Endothelial cell of umbilical vein (primary cell): Measurements from ENCODE around the gene PLEKHG5. TPM values are rescaled to one million over a fixed set of nuclear protein-coding genes. Genes with fewer than 3 reads are reported as not detected.

Experiments
- BruUV-seq: library from RNA; stranded (reverse); fragments of 400-500 nt; replicated peaks from 2 replicates; lab custom pipeline; 2021; lab: Mats Ljungman, UMichigan
- CTCF ChIA-PET: fragments of 300-600, 350-600 bp; sonication (Branson Sonifier 250); formaldehyde crosslinking; loops from one replicate; lab custom pipeline; 2021; ENCODE audit warnings: antibody characterized with exemption, inconsistent platforms; lab: Charles Lee
- POLR2A ChIA-PET: fragments of 300-600, 350-600 bp; sonication (Branson Sonifier 250); formaldehyde crosslinking; loops from one replicate; lab custom pipeline; 2021; ENCODE audit warnings: antibody characterized with exemption, inconsistent platforms; lab: Charles Lee
- DNase-seq: peaks from one replicate; pipeline ENCODE4 v3.0.0-alpha.2; 2011; ENCODE audit warnings: low read depth, low spot score
- FAIRE-seq: peaks from 2 replicates; lab custom pipeline; 2011; peaks lifted over from hg19 to GRCh38; lab: Jason Lieb, UNC
- H2AFZ ChIP-seq: 2 replicates; pipeline ENCODE4 v1.6.0; 2012; ENCODE audit warnings: low read depth, low read length, control low read depth, inconsistent platforms
- H3K27ac ChIP-seq: 2 replicates; pipeline ENCODE4 v1.5.1; 2011; ENCODE audit warnings: low read depth, mild to moderate bottlenecking, control low read depth, low read length, moderate library complexity; ENCODE audit not compliant: insufficient read depth
- H3K27me3 ChIP-seq, 2 experiments: 2 replicates each; pipeline versions ENCODE4 v1.6.0 to v1.6.1; 2011; ENCODE audit warnings: low read length in 2 of 2, mixed read lengths in 1 of 2; ENCODE audit not compliant: control insufficient read depth in 2 of 2, insufficient read depth in 2 of 2
- H3K36me3 ChIP-seq, 2 experiments: 2 replicates in 1 of 2; 3 replicates in 1 of 2; pipeline ENCODE4 v1.5.1; 2011; ENCODE audit warnings: low read length in 2 of 2, mild to moderate bottlenecking in 1 of 2, moderate library complexity in 1 of 2; ENCODE audit not compliant: control insufficient read depth in 2 of 2, insufficient read depth in 2 of 2; ENCODE audit errors: extremely low read depth in 1 of 2
- H3K4me1 ChIP-seq: 3 replicates; pipeline ENCODE4 v1.5.1; 2011; ENCODE audit warnings: mild to moderate bottlenecking, low read length; ENCODE audit not compliant: control insufficient read depth, insufficient read depth; ENCODE audit errors: extremely low read depth
- H3K4me2 ChIP-seq: 2 replicates; pipeline ENCODE4 v1.6.1; 2011; ENCODE audit warnings: low read length, control low read depth, mixed read lengths; ENCODE audit not compliant: insufficient read depth
- H3K4me3 ChIP-seq, 3 experiments: fragments of 200-600 bp in 1 of 3; sonication (generic), shearing (Covaris generic) in 1 of 3; replicated peaks in 1 of 3; 2 replicates each; pipeline ENCODE4 v1.5.1; 2011 to 2016; ENCODE audit warnings: control low read depth in 3 of 3, low read length in 3 of 3, mild to moderate bottlenecking in 2 of 3, inconsistent platforms in 1 of 3, low read depth in 1 of 3, moderate library complexity in 1 of 3; ENCODE audit not compliant: insufficient read depth in 1 of 3
- H3K79me2 ChIP-seq: 2 replicates; pipeline ENCODE4 v1.6.0; 2012; ENCODE audit warnings: low read length, inconsistent platforms; ENCODE audit not compliant: control insufficient read depth, insufficient read depth
- H3K9ac ChIP-seq: replicated peaks from 2 replicates; pipeline ENCODE3; 2011; ENCODE audit warnings: low read length, control low read depth; ENCODE audit not compliant: insufficient read depth; ENCODE audit errors: extremely low read depth
- H3K9me1 ChIP-seq: replicated peaks from 3 replicates; pipeline ENCODE4 v1.6.0; 2011; ENCODE audit warnings: mild to moderate bottlenecking, low read length; ENCODE audit not compliant: control insufficient read depth, insufficient read depth; ENCODE audit errors: extremely low read depth
- H3K9me3 ChIP-seq: replicated peaks from 2 replicates; pipeline ENCODE4 v1.5.1; 2012; ENCODE audit warnings: low read length, inconsistent platforms; ENCODE audit not compliant: control insufficient read depth, insufficient read depth
- H4K20me1 ChIP-seq: replicated peaks from 2 replicates; pipeline ENCODE3; 2011; ENCODE audit warnings: mild to moderate bottlenecking, low read length; ENCODE audit not compliant: control insufficient read depth, insufficient read depth; ENCODE audit errors: extremely low read depth
- EZH2 ChIP-seq: IDR thresholded peaks from 2 replicates; pipeline ENCODE4 v1.6.1; 2012; ENCODE audit warnings: borderline replicate concordance, low read depth, mild to moderate bottlenecking, moderate library complexity, low read length, inconsistent platforms; ENCODE audit not compliant: severe bottlenecking
- FOS ChIP-seq: IDR thresholded peaks from 2 replicates; pipeline ENCODE4 v1.6.1; 2011; ENCODE audit warnings: mild to moderate bottlenecking, low read length, moderate library complexity, borderline replicate concordance; ENCODE audit not compliant: insufficient read depth
- GATA2 ChIP-seq: IDR thresholded peaks from 2 replicates; pipeline ENCODE4 v1.7.0; 2011; ENCODE audit warnings: low read depth, mild to moderate bottlenecking, moderate library complexity, mixed read lengths, low read length; ENCODE audit not compliant: insufficient read length, insufficient read depth
- JUN ChIP-seq: IDR thresholded peaks from 2 replicates; pipeline ENCODE4 v1.6.1; 2011; ENCODE audit warnings: borderline replicate concordance, low read depth; ENCODE audit not compliant: insufficient read length, insufficient read depth
- MAX ChIP-seq: IDR thresholded peaks from 2 replicates; pipeline ENCODE4 v1.6.1; 2011; ENCODE audit not compliant: insufficient read depth, insufficient read length
- MYC ChIP-seq: IDR thresholded peaks from one replicate; pipeline ENCODE4 v1.6.1; 2011; ENCODE audit warnings: mild to moderate bottlenecking, low read depth, low read length
- POLR2A ChIP-seq: IDR thresholded peaks from 2 replicates; pipeline ENCODE4 v1.6.1; 2012; ENCODE audit warnings: low read depth, mild to moderate bottlenecking, control low read depth, low read length
- POLR2AphosphoS5 ChIP-seq: IDR thresholded peaks from 2 replicates; pipeline ENCODE4 v1.6.1; 2012; ENCODE audit warnings: low read depth, mild to moderate bottlenecking, control low read depth, low read length, moderate library complexity; ENCODE audit not compliant: insufficient read depth
- dilution Hi-C: fragments of 300-500 bp; cut with MboI; formaldehyde crosslinking; loops from one replicate; pipeline ENCODE4 v1.15.0; 2019; ENCODE audit warnings: low sequenced_read_pairs; ENCODE audit not compliant: extremely low pct_ligation_motif_present
- intact Hi-C: fragments of 100-400 bp; cut with micrococcal nuclease; formaldehyde crosslinking; loops from one replicate; pipeline ENCODE4 v1.10.0; 2022
- polyA plus RNA-seq, 4 experiments: library from polyadenylated mRNA; depleted of rRNA in 3 of 4; stranded (reverse) in 3 of 4; unstranded in 1 of 4; fragments of >200 nt; gene quantifications; 2 replicates each; pipeline versions ENCODE4 v1.2.1 to v1.2.3, GENCODE V29; 2011 to 2012; ENCODE audit warnings: missing spikeins in 1 of 4
- total RNA-seq: library from RNA; stranded (reverse); gene quantifications from 2 replicates; pipeline ENCODE4 v1.2.3, GENCODE V29; 2021
- TF ChIP-seq, protein P1 (sequence below), 2 donors: IDR thresholded peaks; 1 replicate in 1 of 2; 2 replicates in 1 of 2; pipeline ENCODE4 v1.5.1; 2011; ENCODE audit warnings: low read length in 2 of 2, mild to moderate bottlenecking in 2 of 2, moderate library complexity in 2 of 2, control low read depth in 1 of 2, inconsistent platforms in 1 of 2, low read depth in 1 of 2; ENCODE audit not compliant: insufficient read depth in 1 of 2; ENCODE audit errors: extremely low read depth in 1 of 2

The PLEKHG5 gene
- total and polyA plus RNA-seq, 2 donors (not counting 3 experiments of a cell fraction or from before 2014, with no cell fraction given): 30.6 to 56.9 TPM

DNA sequence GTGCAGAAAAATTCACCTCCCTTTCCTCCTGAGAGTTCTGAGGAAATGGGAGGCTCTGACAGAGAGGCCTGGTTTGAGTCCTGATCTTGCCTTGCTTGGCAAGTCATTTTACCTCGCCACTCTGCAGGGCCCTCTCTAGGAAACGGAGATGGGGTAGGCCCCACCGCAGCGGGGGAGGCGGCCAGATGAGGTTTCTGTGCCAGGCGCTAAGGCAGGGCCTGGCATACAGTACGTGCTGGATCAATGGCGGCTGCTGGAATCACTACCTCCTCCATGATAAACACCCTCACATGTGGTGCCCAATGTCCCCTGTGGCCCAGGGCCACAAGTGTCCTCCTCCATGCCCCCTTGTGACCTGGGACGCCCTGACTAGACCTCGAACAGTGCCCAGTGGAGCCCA, 499 bp upstream of the PLEKHG5 start:
- TSS peak; percentile 46 for BruUV-seq
- H3K4me1 ChIP-seq: peaks cover 46% of the 10 kb centered on the region
- dilution Hi-C loops (no loop called here), intact Hi-C loops (loop anchor here (1.0 to 10.0 kb wide), 4 partner anchors 31 to 293 kb away; partner anchors contain the start of genes CAMTA1 and KLHL21)
- H3K9me3 ChIP-seq: no peaks in the 10 kb centered on the region
- no peaks in the 10 kb centered on the region for H3K79me2 ChIP-seq
- no peaks in the 10 kb centered on the region for H3K9me1 ChIP-seq
- H3K4me2 ChIP-seq: peak overlapping the region; percentile 6
- FAIRE-seq: no peak
- H3K27ac ChIP-seq: peak overlapping the region; percentile 86
- H4K20me1 ChIP-seq: no peaks in the 10 kb centered on the region
- POLR2A ChIA-PET: interaction anchor here (0.6 to 0.7 kb wide), 2 partner anchors 31 to 88 kb away, joined by 3 read pairs; partner anchors contain the start of gene ZBTB48
- TF ChIP-seq, protein P1, sequence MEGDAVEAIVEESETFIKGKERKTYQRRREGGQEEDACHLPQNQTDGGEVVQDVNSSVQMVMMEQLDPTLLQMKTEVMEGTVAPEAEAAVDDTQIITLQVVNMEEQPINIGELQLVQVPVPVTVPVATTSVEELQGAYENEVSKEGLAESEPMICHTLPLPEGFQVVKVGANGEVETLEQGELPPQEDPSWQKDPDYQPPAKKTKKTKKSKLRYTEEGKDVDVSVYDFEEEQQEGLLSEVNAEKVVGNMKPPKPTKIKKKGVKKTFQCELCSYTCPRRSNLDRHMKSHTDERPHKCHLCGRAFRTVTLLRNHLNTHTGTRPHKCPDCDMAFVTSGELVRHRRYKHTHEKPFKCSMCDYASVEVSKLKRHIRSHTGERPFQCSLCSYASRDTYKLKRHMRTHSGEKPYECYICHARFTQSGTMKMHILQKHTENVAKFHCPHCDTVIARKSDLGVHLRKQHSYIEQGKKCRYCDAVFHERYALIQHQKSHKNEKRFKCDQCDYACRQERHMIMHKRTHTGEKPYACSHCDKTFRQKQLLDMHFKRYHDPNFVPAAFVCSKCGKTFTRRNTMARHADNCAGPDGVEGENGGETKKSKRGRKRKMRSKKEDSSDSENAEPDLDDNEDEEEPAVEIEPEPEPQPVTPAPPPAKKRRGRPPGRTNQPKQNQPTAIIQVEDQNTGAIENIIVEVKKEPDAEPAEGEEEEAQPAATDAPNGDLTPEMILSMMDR (IDR thresholded peaks at IDR 0.05; ENCODE audit: extremely low read depth in 1 of 2, insufficient read depth in 1 of 2, low read depth in 1 of 2, low read length in 2 of 2): no peak
- no peak for TF ChIP-seq POLR2A
- TF ChIP-seq MAX: no peak
- no peak for TF ChIP-seq JUN
- no peak for TF ChIP-seq EZH2
- no peak for TF ChIP-seq FOS
- TF ChIP-seq MYC: no peak
- TF ChIP-seq POLR2AphosphoS5: no peak
- TF ChIP-seq GATA2: no peak
- H3K9ac ChIP-seq: peak overlapping the region; percentile 58
- no peak overlapping the region for H2AFZ ChIP-seq
- H3K36me3 ChIP-seq: no peaks in the 10 kb centered on the region
- no peak overlapping the region for H3K4me3 ChIP-seq
- no peaks in the 10 kb centered on the region for H3K27me3 ChIP-seq
- no peak for DNase-seq
- CTCF ChIA-PET: interaction anchor here (0.8 to 10.9 kb wide), 7 partner anchors 9 to 246 kb away, joined by 4 to 113 read pairs (median 4); no protein-coding TSS in a partner anchor
